HPDE6-E6E7 (cell line): ENCODE results near the gene KIF26A.

Experiments
- DNase-seq: peaks from one replicate; pipeline ENCODE4 v3.0.0; 2011; ENCODE audit warnings: missing footprints; ENCODE audit errors: extremely low spot score

Gene KIF26A

DNA sequence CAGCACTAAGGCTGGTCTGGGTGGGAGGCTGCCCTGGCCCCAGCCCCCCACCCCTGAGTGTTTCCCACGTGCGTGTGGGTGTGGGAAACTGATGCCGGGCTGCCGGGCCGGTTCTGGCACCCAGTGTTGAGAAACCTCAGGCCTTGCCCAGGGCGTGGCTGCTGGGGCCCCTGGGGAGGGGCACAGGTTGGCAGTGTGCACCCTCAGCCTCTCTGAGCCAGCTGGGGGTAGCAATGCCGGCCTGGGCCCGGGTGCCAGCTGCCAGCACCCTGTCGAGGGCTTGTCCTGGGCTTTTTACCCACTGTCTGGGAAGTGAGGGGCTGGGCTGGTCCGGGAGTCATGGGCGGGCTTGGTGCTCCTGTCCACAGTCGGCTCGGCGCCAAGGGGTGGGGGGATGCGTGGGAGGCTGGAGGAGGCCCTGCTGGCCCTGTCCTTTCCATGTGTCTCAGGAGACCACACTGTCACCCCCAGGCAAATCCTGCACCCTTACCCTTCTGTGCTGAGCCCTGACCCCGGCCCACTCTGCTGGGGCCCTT lies 37.2 kb upstream of the KIF26A start:
- no peak for DNase-seq

DNA sequence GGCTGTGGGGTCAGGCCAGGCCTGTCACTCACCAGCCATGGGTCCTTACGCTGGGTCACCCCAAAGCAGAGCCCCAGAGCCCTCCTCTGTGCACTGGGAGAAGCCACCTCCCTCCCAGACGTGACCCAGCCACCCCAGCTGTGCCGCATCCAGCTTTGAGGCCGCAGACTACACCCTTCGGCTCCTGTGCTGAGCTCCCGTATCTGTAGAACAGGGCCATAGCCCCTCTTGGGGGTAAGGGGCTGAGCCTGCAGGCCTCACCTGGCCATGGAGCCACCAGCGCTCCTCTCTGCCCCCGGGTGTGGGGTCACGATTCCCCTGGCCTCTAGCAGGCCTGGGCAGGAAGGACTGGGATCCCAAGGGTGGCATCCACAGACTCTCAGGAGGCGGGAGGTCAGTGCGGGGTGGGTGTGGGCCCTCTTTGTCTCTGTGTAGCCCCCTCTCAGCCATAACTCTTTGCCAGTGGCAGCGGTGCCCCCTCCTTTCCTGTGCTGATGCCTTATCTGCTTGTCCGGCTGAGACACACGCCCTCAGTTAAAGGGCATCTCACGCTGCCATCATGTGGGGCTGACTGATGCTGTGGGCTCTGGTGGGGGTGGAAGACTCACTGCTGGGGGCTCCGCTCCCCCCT lies 36.6 kb upstream of the KIF26A start:
- DNase-seq: no peak

DNA sequence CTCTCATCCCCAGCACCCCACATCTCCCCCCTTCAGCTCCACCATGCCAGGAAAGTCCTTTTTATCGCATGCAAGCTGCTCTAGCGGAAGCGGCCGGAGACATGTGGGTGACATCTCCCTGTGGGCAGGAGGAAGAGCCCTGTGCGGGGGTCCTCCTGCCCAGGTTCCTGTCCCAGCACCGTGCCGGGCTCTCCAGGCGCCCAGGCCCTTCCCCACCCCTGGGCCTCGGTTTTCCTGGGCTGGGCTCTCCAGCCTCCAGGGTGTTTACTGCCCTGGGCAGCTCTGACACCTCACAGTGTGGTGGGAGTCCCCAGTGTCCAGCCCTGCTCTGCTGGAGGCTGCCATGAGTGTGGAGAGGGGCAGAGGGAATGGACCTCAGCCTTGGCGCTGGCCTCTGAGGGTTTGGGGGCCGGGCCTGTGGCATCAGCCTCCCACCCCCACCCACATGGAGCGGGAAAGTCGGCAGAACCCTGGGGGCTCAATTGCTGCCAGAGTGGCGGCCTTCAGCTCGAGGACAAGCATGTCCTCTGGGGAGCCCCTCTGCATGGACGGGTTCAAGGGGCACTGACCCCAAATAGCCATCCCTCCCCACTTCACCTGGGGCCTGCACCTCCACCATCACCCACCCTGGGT lies 36.0 kb upstream of the KIF26A start:
- DNase-seq: no peak

DNA sequence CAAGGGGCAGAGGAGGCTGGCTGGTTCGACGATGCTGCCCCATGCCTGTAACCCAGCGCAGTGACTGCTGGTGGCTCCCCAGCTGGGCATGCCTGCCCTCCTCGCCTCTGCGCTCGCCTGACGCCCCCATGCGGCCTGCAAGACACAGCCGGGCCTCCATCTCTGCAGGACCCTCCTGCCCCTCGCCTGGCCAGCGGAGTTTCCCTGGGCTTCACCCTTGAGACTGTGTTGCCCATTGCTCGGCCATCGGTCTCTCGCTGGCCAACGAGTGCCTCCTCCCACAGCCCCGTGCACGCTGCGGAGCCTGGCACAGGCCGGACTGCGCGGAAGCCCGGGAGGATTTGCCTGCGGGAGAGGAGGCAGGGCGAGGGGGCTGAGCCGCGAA lies 35.3 kb upstream of the KIF26A start:
- no peak for DNase-seq

DNA sequence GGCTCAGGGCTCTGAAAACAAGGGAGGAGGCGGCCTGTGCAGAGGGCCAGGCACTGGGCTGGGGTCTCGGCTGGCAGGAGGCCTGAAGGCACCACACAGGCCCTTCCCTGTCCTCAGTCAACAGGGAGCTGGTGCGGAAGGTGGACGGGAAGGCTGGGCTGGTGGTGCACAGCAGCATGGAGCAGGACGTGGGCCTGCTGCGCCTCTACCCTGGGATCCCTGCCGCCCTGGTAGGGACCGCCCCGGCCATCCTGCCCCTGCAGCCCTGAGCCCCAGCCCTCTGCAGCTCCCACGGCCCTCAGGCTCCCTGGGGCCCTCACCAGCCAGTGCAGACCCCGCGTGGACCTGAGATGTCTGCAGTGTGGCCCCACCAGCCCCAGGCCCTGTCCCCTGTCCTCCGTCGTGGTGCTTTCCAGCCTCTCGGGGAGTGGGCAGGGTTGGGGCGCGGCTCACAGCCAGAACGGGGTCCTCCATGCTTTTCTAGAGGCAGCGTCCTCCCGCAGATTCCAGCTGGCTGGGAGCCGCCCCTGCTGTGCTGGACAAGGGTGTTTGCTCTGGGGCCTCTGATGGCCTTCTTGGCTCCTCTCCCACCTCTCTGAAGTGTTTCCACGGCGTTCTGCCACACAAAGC lies 34.8 kb upstream of the KIF26A start:
- no peak for DNase-seq

DNA sequence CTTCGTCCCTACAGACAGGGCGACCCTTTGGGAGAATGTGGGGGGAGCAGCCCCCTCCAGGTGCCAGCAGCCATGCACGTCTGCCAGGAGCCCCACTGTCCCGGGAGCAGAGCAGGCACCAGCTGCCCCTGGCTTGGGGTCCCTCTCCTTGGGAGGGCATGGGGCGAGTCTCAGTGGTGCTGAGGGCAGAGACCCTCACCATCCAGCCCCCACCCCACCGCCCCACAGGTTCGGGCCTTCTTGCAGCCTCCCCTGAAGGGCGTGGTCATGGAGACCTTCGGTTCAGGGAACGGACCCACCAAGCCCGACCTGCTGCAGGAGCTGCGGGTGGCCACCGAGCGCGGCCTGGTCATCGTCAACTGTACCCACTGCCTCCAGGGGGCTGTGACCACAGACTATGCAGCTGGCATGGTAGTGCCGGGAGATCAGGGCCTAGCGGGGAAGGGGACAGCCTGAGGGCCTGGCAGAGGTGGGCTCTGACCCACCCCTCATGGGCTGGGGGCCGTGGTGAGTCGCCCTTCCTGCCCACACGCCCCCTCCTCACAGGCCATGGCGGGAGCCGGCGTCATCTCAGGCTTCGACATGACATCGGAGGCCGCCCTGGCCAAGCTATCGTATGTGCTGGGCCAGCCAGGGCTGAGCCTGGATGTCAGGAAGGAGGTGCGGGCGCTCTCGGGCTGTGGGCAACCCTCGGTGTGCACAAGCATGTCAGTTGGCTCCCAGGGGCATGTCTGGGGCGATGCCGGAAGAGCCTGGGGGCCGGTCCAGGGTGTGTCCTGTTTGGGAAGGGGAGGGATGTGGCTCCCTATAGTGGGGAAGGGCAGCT lies 34.1 kb upstream of the KIF26A start:
- no peak for DNase-seq

DNA sequence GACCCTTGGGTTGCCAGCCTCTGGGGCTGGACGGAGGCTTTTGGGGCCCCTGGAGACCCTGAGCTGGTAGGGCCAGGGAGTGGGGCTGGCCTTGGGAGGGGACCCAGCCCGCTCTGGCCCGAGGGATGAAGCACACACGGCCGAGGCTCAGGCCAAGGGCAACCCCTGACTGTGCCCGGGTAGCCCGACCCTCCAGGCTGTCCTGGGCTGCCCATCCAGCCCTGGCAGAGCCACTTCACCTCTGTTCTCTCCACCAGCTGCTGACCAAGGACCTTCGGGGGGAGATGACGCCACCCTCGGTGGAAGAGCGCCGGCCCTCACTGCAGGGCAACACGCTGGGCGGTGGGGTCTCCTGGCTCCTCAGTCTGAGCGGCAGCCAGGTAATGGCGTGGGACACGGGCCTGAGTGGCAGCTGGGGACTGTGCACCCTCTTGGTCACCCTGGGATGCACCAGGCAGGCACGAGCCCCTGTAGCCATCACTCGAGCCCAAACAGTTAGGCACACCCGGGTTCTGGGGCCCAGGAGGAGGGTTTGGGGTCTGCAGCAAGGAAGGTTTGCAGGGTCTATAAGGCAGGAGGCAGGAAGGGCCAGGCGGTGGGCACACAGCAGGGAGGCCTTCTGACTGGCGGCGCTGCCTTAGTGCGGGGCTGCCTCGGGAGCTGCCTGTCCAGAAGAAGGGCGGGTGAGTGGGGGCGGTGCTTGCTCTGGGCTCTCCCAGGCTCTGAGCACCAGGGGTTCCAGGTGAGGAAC lies 33.1 kb upstream of the KIF26A start:
- no peak for DNase-seq

DNA sequence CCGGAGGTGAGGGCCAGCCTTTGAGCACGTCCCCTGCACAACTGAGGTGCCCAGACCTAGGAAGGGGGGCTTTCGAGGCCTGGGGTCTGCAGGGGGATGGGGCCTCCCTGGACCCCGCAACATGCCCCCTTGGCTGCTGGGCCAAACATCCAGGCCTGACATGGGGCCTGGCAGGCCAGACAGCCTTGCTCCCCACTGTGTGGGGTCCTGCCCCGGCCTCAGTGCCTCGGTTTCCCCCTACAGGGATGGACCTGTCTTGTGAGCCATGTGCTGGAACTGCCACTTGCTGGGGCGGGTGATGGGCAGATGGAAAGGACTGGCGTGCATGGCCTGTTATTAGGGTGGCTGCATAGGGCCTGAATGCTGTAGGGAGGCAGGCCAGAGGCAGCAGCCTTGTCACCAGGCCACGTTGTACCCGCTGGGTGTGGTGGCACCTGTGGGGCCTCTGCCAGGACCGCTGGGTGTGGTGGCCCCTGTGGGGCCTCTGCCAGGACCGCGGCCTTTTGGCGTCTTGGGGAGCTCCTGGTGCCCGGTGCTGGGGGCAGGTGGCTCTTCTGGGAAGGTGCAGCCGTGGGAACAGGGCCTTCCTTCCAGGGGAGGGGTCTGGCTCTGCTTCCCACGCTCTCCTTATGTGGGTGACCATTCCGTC lies 32.4 kb upstream of the KIF26A start:
- no peak for DNase-seq

DNA sequence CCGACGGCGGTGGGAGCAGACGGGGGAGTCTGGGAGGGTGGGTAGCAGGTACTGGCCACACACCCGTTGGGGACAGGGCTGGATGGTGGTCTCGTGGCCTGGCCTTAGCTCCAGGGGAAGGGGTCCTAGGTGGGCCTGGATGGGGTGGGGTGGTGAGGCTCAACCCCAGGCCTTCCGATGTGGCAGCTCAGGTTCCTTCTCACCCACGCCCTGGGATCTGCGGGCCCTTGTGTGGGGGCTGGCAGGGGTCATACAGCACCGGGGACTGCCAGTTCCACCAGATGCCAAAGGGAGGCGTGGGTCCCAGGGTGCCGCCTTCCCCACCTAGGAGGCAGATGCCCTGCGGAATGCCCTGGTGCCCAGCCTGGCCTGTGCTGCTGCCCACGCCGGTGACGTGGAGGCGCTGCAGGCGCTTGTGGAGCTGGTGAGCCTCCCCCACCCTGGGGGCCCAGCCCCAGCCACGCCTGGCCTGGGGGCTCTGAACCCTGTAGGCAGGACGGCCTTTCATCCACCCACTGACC lies 31.9 kb upstream of the KIF26A start:
- no peak for DNase-seq

DNA sequence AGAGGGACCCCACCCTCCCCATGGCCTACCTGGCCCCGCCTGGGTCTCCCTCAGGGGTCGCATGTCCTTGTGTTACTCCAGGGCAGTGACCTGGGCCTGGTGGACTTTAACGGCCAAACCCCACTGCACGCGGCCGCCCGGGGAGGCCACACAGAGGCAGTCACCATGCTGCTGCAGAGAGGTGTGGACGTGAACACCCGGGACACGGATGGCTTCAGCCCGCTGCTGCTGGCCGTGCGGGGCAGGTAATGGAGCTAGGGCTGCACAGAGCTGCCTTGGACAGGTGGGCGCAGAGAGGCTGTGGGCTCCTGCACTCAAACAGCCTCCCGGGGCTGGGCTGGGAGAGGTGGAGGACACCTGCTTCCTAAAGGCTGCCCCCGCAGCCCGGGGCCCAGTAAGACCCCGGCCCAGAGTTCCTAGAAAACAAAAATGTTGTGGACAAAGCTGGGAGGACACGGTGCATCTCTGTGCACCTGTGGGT lies 31.2 kb upstream of the KIF26A start:
- no peak for DNase-seq

DNA sequence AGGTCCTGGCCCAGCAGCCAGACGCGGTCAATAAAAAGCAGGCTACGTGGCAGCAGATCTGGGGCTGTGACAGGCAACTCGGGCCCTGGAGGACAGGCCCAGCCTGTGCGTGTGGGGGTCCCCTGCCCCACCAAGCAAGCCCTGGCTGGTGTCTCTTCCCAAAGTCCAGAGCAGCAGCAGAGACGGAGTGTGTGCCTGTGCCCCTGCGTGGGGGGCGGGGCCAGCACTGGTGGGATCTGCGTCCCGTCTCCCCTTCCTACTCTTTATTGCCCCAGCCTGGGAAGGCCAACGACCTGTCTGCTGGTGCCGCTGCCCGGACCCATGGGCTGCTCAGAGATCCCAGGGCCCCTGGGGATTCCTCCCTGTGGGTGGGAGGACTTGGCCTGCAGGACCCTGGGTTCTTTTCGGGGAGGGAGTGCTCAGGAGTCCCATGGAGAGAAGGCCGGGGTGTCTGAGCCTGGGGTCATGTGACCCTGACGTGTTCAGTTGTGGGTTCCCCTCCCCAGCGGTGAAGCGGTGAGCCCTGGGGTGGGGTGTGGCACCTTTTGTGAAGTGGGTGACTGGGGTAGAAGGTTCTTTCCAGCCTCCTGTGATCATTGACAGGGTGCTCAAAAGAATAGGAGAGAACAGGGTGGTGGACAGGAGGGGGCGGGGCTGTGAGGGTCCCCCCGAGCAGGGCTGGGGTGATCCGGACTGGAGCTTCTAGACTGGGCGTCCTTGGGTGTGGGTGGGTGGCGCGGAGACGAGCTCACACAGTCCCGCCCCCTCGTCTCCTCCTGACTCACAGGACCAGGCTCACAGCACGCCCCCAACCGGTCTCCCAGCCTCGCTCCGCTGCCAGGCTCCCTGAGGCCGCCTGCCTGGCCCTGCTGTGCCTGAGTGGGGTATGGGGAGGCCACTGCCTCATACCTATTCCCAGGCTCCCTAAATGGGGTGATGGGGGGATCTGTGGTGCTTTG lies 30.5 kb upstream of the KIF26A start:
- DNase-seq: peak; percentile 63

DNA sequence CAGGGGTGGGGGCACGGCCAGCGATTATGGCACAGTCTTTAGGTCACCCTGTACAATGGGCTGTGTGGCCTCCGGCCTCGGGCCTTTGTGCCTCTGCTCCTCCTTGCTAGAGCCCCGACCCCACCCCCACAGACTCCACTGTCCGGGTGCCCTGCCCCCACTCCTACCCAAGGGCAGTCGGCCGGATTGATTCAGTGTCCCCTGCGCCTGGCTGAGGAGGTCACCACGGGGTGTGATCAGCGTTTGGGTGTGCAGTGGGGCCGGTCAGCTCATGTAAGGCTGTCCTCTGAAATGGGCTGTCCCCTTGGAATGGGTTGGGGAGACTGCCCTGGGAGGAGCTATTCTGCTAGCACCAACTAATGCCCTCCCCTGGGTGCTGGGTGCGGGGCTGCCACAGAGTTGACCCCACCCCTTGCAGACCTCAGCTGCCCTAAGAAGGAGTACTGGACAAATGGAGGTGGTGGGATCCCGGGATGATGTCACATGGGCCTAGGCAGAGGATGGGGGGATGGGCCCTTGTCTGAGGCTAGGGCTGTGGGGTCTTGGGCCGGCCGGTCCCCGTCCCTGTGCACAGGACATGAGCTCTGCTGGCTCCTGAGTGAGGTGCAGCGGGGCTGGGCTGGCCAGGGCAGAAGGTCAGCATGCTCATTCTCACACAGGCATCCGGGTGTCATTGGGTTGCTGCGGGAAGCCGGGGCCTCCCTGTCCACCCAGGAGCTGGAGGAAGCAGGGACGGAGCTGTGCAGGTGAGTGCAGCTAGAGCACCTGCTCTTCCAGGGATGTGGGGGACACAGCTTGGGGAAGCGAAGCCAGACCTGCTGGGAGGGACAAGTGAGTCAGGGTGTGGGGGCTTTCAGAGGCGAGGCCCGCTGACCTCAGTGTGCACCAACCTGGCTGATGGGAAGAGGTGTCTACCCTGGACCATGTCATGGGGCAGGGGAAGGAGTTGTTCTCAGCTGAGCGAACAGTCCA lies 29.5 kb upstream of the KIF26A start:
- no peak for DNase-seq

DNA sequence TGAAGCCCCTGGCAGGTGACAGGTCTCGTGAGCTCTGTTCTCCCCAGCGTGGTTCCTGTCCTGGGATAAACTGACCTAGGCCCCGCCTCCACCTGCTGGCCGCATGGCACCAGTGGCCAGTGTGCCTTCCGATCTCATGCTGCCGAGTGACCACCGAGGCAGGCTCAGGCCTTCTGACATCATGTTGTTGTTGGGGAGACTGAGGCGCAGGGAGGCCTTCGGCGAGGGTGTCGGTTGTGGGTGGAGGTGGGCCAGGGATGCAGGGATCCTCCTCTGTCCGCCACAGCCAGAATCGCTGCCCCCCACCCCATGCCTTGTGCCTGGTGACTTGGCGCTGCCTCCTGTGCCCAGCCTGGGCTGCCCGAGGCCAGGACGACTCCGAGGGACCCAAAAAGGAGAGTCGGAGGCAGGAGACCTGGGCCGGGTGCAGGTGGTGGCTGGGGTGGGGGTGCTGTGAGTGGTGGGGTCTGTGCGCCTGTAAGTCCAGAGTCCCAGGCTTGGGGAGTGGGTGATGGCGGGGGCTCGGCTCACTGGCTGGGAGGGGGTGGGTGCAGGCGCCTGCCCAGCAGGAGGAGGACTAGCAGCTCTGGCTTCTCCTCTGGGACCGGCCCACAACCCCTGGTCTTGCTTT lies 28.5 kb upstream of the KIF26A start:
- DNase-seq: no peak

DNA sequence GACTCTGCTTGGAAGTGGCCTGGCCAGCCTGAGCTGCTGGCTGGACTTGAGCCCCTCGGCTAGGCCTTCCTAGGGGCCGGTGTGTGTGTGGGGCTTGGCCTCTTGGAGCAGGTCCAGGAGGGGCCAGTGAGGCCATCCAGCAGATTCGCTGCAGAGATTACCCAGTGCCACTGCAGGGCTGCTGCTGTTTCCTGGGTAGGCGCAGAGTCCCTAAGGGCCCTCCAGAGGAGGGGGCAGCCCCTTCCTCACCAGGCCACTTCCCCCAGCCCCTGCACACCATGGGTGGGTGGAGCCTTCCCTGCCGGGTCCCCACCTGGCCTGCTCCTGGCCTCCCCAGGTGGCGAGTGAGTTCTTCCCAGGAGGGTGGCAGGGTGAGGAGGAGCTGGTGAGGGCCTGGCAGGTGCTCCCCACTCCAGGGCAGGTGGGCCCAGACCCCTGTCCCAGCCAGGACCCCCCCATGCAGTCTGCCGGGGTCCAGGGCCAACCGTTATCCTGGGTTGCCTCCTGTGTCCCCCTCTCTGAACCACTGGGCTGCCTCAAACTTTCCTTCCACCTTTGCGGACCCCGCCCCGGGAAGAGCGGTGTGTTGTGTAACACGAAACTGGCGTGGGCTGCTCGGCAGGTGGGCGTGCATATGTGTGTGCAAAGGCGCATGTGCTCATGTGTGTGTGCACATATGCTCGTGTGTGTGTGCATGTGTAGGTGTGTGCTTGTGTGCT lies 27.7 kb upstream of the KIF26A start:
- no peak for DNase-seq

DNA sequence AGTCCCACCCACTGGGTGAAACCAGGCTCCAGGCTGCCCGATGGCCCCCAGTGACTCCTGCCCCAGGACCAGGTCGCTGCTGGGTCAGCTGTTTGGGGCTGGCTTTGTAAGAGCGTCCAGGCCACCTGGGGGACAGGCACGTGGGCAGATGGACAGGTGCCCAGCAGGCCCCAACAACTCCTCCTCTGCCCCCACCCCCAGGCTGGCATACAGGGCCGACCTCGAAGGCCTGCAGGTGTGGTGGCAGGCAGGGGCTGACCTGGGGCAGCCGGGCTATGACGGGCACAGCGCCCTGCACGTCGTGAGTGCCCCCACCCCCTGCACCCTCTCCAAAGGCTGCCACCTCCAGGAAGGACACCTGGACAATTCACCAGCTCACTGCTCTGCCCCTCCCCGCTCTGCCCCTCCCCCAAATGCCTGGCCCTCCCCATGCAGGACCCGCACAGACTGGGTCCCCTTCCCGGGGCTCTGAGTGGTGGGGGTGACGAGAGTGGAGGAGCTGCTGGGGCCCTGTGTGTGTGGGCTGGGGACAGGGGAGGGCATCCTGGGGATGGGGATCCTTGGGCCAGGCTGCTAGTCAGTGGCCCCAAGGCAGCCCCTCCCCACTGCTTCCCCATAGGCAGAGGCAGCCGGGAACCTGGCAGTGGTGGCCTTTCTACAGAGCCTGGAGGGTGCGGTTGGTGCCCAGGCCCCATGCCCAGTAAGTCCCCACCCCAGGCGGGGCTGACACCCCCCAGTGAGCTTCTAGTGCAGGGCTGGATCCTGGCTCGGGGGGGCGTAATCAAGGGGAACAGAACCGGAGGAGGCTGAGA lies 26.9 kb upstream of the KIF26A start:
- DNase-seq: no peak

DNA sequence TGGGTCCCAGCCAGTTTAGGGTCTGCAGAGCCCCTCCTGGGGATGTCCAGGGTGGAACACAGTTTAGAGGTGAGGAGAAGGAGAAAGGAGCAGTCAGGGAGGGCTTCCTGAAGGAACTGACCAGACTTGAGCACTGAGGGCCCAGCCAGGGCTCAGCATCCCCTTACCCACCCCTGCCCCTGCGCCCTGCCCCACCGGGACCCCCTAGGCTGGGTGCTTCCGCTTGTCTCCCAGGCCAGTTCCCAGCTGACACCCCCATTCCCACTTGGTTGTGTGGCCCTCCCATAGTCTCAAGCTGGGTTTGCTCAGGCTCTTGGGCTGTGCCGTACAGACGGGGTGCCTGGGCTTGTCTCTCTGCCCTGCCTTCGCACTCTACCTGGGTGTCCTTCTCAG lies 26.3 kb upstream of the KIF26A start:
- DNase-seq: no peak
